Activated T-helper 1 cell treated with anti-CD3 and anti-CD28 coated beads, Interleukin-12 subunit alpha, Interleukin-12 subunit beta, Interleukin-2, Interleukin-4 antibody, amounts not matched to agents 30 ng/mL and 10 ng/mL and 1 ng/mL, durations not matched to agents 14 hours and 24 hours and 36 hours (primary cell): ENCODE results near the gene DAAM1. TPM values are rescaled to one million over a fixed set of nuclear protein-coding genes. Genes with fewer than 3 reads are reported as not detected.

ENCODE experiments used
- DNase-seq: peaks from one replicate; pipeline ENCODE4 v3.0.0; 2021; ENCODE audit warnings: low spot score
- H3K27ac Mint-ChIP-seq: one replicate; pipeline ENCODE4 v1.8.0; 2021; ENCODE audit warnings: mild to moderate bottlenecking, mixed read lengths
- H3K27me3 Mint-ChIP-seq: one replicate; pipeline ENCODE4 v1.8.0; 2022; ENCODE audit warnings: mild to moderate bottlenecking, moderate library complexity, mixed read lengths; ENCODE audit not compliant: insufficient read depth
- H3K36me3 Mint-ChIP-seq: one replicate; pipeline ENCODE4 v1.8.0; 2021; ENCODE audit warnings: low read depth, mixed read lengths
- H3K4me1 Mint-ChIP-seq: one replicate; pipeline ENCODE4 v1.8.0; 2021; ENCODE audit warnings: low read depth, mixed read lengths
- H3K4me3 Mint-ChIP-seq: one replicate; pipeline ENCODE4 v1.8.0; 2021; ENCODE audit warnings: mild to moderate bottlenecking, moderate library complexity, mixed read lengths
- H3K9me3 Mint-ChIP-seq: one replicate; pipeline ENCODE4 v1.8.0; 2021; ENCODE audit warnings: mixed read lengths
- intact Hi-C: fragments of 100-400 bp; cut with micrococcal nuclease; formaldehyde crosslinking; loops from one replicate; pipeline ENCODE4 v1.15.1; 2024
- total RNA-seq: library from RNA; stranded (reverse); gene quantifications from 2 replicates; pipeline ENCODE4 v1.2.3, GENCODE V29; 2022

Gene DAAM1
- total RNA-seq, 1 donor from 2014 or later, result 4.2 TPM

DNA sequence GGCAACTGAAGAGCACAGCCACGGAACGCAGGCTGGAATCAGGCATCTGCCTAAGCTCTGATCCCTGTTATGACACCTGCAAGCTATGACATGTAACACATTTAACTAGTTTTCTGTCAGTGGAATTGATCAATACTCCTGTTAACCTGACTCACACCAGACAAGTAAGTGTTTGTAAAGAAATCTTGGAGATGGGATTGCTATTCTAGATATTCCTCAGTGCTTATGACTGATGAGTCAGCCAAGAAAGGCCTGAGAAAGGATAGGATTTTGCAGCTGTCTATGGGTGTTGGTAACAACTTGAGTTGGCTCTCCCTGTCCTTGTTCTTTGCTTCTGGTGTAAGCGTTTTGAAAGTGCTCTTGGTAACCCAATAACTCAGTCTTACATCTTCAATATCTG, 166.2 kb downstream of the DAAM1 start:
- H3K4me1 Mint-ChIP-seq, result no peaks in the 10 kb centered on the region
- H3K27me3 Mint-ChIP-seq, result no peaks in the 10 kb centered on the region
- intact Hi-C loops, result no loop called here
- H3K9me3 Mint-ChIP-seq, result no peaks in the 10 kb centered on the region
- DNase-seq, result no peak
- H3K4me3 Mint-ChIP-seq, result no peak overlapping the region
- no peak overlapping the region for H3K27ac Mint-ChIP-seq
- no peaks in the 10 kb centered on the region for H3K36me3 Mint-ChIP-seq

DNA sequence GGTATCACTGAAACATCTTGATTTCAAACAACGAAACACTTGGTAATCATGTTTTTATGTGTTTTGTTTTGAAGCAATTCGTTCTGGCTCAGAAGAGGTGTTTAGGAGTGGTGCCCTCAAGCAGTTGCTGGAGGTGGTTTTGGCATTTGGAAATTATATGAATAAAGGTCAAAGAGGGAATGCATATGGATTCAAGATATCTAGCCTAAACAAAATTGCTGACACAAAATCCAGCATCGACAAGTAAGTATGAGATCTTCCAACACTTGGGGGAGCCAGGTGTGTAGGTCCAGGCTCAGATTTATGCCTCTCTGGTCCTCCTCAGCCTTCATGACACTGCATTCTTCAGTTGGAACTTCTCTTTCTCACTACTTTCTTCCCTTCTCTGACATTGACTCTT, 166.6 kb downstream of the DAAM1 start:
- Mint-ChIP-seq H3K4me1 (no peaks in the 10 kb centered on the region), H3K27me3 (no peaks in the 10 kb centered on the region), H3K9me3 (no peaks in the 10 kb centered on the region), H3K4me3 (no peak overlapping the region), H3K36me3 (no peaks in the 10 kb centered on the region), H3K27ac (no peak overlapping the region)
- intact Hi-C loops, result no loop called here
- no peak for DNase-seq

DNA sequence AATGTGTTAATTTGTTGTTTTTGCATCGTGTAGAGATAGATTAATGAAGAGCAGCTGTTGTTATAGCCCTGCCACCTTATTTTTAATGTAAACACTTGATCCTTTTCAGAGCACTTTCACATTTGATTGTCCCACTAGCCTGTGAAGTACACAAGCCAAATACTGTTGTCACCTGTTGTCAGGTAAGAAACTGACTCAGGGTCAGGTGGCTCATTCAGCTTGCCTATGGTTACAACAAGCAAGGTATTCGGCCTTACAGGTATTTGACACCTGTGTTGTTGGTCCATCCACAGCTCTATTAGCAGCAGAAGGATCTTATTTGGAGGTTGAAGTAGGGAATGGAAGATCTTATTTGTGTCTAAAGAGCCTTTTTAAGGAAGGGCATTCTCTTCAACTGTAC, 167.8 kb downstream of the DAAM1 start:
- Mint-ChIP-seq H3K4me1 (no peaks in the 10 kb centered on the region), H3K27ac (no peak overlapping the region), H3K27me3 (no peaks in the 10 kb centered on the region), H3K4me3 (no peak overlapping the region), H3K9me3 (no peaks in the 10 kb centered on the region), H3K36me3 (no peaks in the 10 kb centered on the region)
- intact Hi-C loops, result no loop called here
- no peak for DNase-seq

- H3K9me3 Mint-ChIP-seq, result no peaks in the 10 kb centered on the region
- H3K4me3 Mint-ChIP-seq, result no peak overlapping the region
- no peak for DNase-seq
- no peaks in the 10 kb centered on the region for H3K36me3 Mint-ChIP-seq
- intact Hi-C loops, result no loop called here
- H3K27me3 Mint-ChIP-seq, result no peaks in the 10 kb centered on the region
- no peak overlapping the region for H3K27ac Mint-ChIP-seq
- H3K4me1 Mint-ChIP-seq, result no peaks in the 10 kb centered on the region
These were observed 168.3 kb downstream of the DAAM1 start for GRCh38 chr14:59356767-59357166.

- no peaks in the 10 kb centered on the region for H3K4me1 Mint-ChIP-seq
- no peaks in the 10 kb centered on the region for H3K36me3 Mint-ChIP-seq
- no peaks in the 10 kb centered on the region for H3K9me3 Mint-ChIP-seq
- no peak overlapping the region for H3K4me3 Mint-ChIP-seq
- no peaks in the 10 kb centered on the region for H3K27me3 Mint-ChIP-seq
- DNase-seq, result no peak
- no peak overlapping the region for H3K27ac Mint-ChIP-seq
- intact Hi-C loops, result no loop called here
These were observed 169.6 kb downstream of the DAAM1 start for GRCh38 chr14:59358102-59358501.

DNA sequence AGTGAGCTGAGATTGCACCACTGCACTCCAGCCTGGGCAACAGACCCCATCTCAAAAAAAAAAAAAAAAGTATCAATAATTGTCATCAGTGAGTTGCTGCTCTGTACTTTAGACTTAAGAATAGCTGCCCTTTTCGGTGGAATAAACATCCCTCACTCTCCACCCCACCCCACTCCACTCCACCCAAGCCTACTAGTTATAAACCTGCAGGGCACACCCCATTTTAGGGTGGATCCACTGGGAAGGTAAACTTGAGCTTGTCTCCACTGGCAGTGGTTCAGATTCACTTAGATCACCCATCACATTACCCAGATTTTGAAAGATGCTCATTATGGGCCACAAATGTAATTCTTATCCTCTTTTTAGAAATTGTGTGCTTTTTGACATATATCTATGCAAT, 170.3 kb downstream of the DAAM1 start:
- H3K27ac Mint-ChIP-seq, result no peak overlapping the region
- no peak overlapping the region for H3K4me3 Mint-ChIP-seq
- DNase-seq, result no peak
- H3K27me3 Mint-ChIP-seq, result no peaks in the 10 kb centered on the region
- H3K36me3 Mint-ChIP-seq, result peaks cover 1% of the 10 kb centered on the region
- H3K9me3 Mint-ChIP-seq, result no peaks in the 10 kb centered on the region
- no peaks in the 10 kb centered on the region for H3K4me1 Mint-ChIP-seq
- intact Hi-C loops, result no loop called here

GRCh38 chr14:59359431-59360124, 171.1 kb downstream of the DAAM1 start:
- Mint-ChIP-seq H3K36me3 (peaks cover 5% of the 10 kb centered on the region), H3K4me1 (no peaks in the 10 kb centered on the region), H3K27me3 (no peaks in the 10 kb centered on the region), H3K9me3 (no peaks in the 10 kb centered on the region), H3K27ac (no peak overlapping the region), H3K4me3 (no peak overlapping the region)
- intact Hi-C loops, result no loop called here
- no peak for DNase-seq

DNA sequence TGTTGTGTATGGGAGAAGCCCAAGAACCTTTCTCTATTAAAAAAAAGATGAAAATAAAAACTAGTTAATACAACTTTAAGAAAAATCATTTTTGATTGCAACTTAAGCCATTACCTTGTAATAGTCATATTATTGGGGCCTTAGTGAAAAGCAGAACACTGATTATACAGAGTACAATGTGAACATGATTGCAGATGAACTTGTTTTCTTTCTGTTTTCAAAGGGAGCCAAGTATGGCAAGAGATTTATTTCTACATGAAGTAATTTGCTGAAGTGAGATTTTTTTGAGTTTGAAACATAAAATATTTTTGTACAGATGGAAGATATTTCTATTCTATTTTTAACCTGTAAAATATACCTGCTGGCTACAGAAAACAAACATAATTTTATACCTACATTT, 171.8 kb downstream of the DAAM1 start:
- intact Hi-C loops, result no loop called here
- Mint-ChIP-seq H3K9me3 (no peaks in the 10 kb centered on the region), H3K4me1 (no peaks in the 10 kb centered on the region), H3K4me3 (no peak overlapping the region), H3K27ac (no peak overlapping the region), H3K36me3 (peaks cover 7% of the 10 kb centered on the region), H3K27me3 (no peaks in the 10 kb centered on the region)
- DNase-seq, result no peak

DNA sequence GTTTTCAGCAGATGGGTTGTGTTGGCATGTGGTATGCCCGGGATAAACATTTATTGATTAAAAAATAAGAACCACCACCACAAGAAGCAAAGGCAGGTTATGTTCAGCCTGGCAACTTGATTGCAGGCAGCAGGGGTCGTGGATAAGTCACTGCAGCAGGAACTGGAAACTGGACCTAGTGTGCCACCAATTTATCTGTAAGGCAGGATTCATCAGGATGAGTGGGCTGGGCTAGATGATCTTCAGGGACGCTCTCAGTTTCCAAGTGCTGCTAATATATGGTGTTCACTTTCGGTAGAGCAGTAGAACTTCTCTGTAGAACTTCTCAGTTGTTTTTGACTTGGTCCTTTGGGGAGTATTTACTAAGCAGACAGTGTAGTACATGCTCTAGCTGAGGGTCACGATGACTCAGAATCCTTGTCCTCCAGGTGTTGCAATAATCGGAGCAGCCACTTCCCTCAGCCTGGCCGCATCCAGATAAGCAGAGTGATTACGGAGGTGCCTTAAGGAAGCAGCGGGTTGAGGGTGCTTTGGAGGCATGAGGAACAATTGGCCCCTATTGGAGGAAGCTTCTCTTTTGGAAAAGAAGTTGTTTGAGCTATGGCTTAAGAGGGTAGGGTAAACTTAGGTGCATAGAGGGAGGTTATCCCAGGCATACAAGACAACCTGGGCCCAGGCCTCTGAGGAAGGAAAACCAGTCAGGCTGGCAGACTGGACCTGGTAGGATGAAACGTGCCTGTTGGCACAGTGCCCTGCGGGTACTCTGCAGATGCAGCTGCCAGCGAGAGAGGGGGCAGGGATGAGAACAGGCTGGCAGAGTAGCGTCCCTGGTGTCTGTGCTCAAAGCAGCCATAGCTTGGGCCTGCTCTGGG, 172.7 kb downstream of the DAAM1 start:
- intact Hi-C loops, result no loop called here
- no peak for DNase-seq
- Mint-ChIP-seq H3K27ac (no peak overlapping the region), H3K4me3 (no peak overlapping the region), H3K36me3 (peaks cover 7% of the 10 kb centered on the region), H3K4me1 (no peaks in the 10 kb centered on the region), H3K27me3 (no peaks in the 10 kb centered on the region), H3K9me3 (no peaks in the 10 kb centered on the region)

GRCh38 chr14:59362513-59362912, 174.0 kb downstream of the DAAM1 start:
- Mint-ChIP-seq H3K4me1 (no peaks in the 10 kb centered on the region), H3K27ac (no peak overlapping the region), H3K9me3 (no peaks in the 10 kb centered on the region), H3K27me3 (no peaks in the 10 kb centered on the region), H3K4me3 (no peak overlapping the region), H3K36me3 (peaks cover 7% of the 10 kb centered on the region)
- intact Hi-C loops, result no loop called here
- no peak for DNase-seq

DNA sequence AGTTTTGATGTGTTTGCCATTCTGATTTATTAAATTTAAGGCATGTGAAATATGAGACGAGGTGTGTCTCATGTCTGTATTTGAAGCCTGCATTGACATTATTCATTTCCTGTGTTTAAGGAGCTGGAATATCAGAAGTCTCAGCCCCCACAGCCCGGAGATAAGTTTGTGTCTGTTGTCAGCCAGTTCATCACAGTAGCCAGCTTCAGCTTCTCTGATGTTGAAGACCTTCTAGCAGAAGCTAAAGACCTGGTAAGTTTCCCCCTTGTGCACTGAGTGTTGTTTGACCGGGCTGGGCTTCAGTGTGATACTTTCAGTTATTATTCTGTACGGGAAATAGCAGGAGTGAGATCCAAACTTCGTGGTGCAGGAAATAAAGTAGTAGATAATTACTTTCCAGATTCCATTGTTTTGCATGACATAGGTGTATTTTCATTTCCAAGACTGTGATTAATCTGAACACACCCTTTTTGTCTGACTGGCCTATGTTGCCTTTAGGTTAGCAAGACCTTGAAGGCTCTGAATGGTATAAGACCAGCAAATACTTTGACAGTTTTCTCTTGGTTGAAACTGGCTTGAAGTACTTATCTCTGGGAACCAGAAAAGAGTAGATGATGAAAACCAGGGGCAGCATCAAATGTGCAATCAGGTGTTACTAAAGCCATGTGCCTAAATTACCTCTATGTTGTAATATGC, 175.2 kb downstream of the DAAM1 start:
- Mint-ChIP-seq H3K4me3 (no peak overlapping the region), H3K9me3 (no peaks in the 10 kb centered on the region), H3K4me1 (no peaks in the 10 kb centered on the region), H3K36me3 (peaks cover 10% of the 10 kb centered on the region), H3K27ac (no peak overlapping the region), H3K27me3 (no peaks in the 10 kb centered on the region)
- no peak for DNase-seq
- intact Hi-C loops, result no loop called here

- no peak overlapping the region for H3K4me3 Mint-ChIP-seq
- no peaks in the 10 kb centered on the region for H3K9me3 Mint-ChIP-seq
- H3K27me3 Mint-ChIP-seq, result peaks cover 6% of the 10 kb centered on the region
- H3K27ac Mint-ChIP-seq, result no peak overlapping the region
- no peak for DNase-seq
- intact Hi-C loops, result no loop called here
- H3K4me1 Mint-ChIP-seq, result no peaks in the 10 kb centered on the region
- H3K36me3 Mint-ChIP-seq, result peaks cover 4% of the 10 kb centered on the region
These were observed 181.8 kb downstream of the DAAM1 start for GRCh38 chr14:59370158-59370742.

GRCh38 chr14:59371771-59372170, 183.3 kb downstream of the DAAM1 start:
- Mint-ChIP-seq H3K27ac (no peak overlapping the region), H3K9me3 (no peaks in the 10 kb centered on the region), H3K27me3 (peaks cover 9% of the 10 kb centered on the region), H3K4me3 (no peak overlapping the region), H3K36me3 (peaks cover 4% of the 10 kb centered on the region), H3K4me1 (no peaks in the 10 kb centered on the region)
- no peak for DNase-seq
- intact Hi-C loops, result no loop called here
